GM12875 (cell line): ENCODE results near the gene RSRC1.
A peak's percentile ranks its signal among the peaks of the same experiment; 100 is the strongest.
"Not testable (repeated sequence)": the region's sequence is repeated elsewhere in the genome, so short reads cannot be mapped to it uniquely, and the experiment has no call there.

Source experiments
- H3K4me3 ChIP-seq: one replicate; pipeline ENCODE4 v1.5.1; 2011; ENCODE audit warnings: low read depth, low read length, control low read depth
- CTCF ChIP-seq: IDR thresholded peaks from 2 replicates; pipeline ENCODE4 v1.5.1; 2011; ENCODE audit warnings: low read depth, mild to moderate bottlenecking, control low read depth, inconsistent platforms, low read length, moderate library complexity, borderline replicate concordance; ENCODE audit not compliant: insufficient read depth

The RSRC1 gene

GRCh38 chr3:158313338-158313927 lies 203.5 kb downstream of the RSRC1 start:
- peak; percentile 38; the same call in 1 of the 2 replicates for TF ChIP-seq CTCF
- no peak overlapping the region for H3K4me3 ChIP-seq

DNA sequence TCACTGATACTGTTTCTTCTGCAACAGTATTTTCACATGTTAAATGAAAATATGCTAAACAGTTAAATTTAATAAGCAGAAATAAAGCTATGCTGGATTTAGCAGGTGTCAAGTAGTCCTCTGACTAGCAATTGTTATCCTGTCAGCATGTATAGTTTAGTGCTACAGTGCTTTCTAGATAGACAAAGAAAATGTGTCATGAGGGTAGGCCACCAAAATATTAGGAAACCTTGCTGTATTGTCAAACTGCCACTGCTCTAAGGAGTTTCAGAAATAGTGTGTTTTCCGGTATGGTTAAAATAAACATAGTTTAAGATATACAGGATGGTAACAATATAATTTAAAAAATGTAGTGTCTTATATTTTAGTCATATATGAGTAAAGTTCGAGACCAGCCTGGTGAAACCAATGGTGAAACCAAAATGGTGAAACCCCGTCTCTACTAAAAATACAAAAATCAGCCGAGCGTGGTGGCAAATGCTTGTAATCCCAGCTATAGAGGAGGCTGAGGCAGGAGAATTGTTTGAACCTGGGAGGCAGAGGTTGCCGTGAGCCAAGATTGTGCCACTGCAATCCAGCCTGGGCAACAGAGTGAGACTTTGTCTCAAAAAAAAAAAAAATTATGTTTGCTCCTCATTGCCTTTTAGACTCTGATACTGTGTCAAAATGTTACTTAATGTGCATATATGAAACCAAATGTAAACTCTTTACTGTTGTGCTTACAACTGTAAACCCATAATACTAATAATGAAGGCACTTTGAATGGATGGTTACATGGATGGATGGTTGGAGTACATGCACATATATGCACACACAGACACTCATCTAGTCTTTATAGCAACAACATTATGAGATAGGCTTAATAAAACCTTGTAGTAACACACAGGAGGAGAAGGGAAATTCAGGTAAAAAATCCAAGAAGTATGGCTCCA lies 204.8 kb downstream of the RSRC1 start:
- H3K4me3 ChIP-seq = no peak overlapping the region
- TF ChIP-seq CTCF = no peak

DNA sequence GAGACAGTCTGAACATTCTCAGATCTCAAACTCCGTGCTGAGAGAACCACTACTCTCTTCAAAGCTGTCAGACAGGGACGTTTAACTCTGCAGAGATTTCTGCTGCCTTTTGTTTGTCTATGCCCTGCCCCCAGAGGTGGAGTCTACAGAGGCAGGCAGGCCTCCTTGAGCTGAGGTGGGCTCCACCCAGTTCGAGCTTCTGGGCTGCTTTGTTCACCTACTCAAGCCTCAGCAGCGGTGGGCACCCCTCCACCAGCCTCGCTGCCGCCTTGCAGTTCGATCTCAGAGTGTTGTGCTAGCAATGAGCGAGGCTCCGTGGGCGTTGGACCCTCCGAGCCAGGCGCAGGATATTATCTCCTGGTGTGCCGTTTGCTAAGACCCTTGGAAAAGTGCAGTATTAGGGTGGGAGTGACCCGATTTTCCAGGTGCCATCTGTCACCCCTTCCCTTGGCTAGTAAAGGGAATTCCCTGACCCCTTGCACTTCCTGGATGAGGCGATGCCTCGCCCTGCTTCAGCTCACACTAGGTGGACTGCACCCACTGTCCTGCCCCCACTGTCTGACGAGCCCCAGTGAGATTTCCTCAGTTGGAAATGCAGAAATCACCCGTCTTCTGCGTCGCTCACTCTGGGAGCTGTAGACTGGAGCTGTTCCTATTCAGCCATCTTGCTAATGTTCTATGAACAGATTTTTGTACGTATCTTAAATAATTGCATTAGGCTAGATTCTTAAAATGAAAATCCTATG lies 220.0 kb downstream of the RSRC1 start:
- H3K4me3 ChIP-seq = not testable (repeated sequence)

DNA sequence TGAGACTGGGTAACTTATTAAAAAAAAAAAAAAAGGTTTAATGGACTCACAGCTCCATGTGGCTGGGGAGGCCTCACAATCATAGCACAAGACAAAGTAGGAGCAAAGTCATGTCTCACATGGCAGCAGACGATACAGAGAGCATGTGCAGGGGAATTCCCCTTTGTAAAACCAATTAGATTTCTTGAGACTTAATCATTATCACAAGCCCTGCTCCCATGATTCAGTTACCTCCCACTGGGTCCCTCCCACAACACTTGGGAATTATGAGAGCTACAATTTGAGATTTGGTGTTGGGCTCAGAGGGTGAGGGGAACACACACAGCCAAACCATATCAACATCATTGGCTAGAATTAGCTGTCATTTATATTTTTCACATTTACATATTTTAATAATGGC lies 221.0 kb downstream of the RSRC1 start:
- TF ChIP-seq CTCF = no peak
- H3K4me3 ChIP-seq = no peak overlapping the region

- no peak overlapping the region for H3K4me3 ChIP-seq
- TF ChIP-seq CTCF = no peak
Observed at GRCh38 chr3:158333736-158334135, 223.8 kb downstream of the RSRC1 start.

GRCh38 chr3:158337110-158337509 lies 227.2 kb downstream of the RSRC1 start:
- no peak overlapping the region for H3K4me3 ChIP-seq
- no peak for TF ChIP-seq CTCF

DNA sequence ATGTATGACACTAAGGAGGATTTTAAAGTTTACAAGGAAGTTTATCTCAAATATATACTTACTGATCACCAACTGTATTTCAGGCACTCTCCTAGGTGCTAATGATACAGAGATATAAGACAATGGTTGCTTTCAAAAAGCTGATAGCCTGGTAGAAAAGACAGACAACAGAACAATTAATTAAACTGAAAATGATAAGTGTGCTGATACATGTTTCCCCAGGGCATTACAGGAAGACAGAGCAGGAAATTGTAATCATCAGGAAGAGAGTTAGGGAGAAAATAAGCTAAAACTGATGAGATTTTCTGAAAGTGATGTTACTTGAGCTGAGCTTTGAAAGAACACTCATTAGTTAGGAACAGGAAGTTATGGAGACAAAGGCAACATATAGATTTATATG lies 229.7 kb downstream of the RSRC1 start:
- H3K4me3 ChIP-seq = no peak overlapping the region
- no peak for TF ChIP-seq CTCF

GRCh38 chr3:158340951-158341350 lies 231.1 kb downstream of the RSRC1 start:
- H3K4me3 ChIP-seq = not testable (repeated sequence)
